Measurements from ENCODE around the gene DACT2. TPM values are rescaled to one million over a fixed set of nuclear protein-coding genes. Genes with fewer than 3 reads are reported as not detected.

The DACT2 gene
- total RNA-seq, 1 experiment from 2014 or later, result 4.9 TPM

GRCh38 chr6:168345896-168346754 is 26.5 kb upstream of the DACT2 start:
- Mint-ChIP-seq H3K27me3 (ENCODE audit: low read depth) (no peaks in the 10 kb centered on the region; the same call in 1 of the 2 replicates), H3K4me3 (no peak overlapping the region), H3K27ac (no peak overlapping the region), H3K4me1 (peaks cover 7% of the 10 kb centered on the region), H3K9me3 (peaks cover 7% of the 10 kb centered on the region; the same call in 1 of the 2 replicates), H3K36me3 (no peaks in the 10 kb centered on the region)
- ATAC-seq (no peak), DNase-seq (ENCODE audit: low spot score) (no peak)
- TF ChIP-seq NFYB (CRISPR knock-in tag; conservative IDR thresholded peaks at IDR 0.05; ENCODE audit: low read depth) (no peak), TEAD4 (CRISPR knock-in tag; IDR thresholded peaks at IDR 0.05) (no peak), ELF4 (CRISPR knock-in tag; IDR thresholded peaks at IDR 0.05; ENCODE audit: low read depth) (no peak), NR1H2 (CRISPR knock-in tag; IDR thresholded peaks at IDR 0.05) (no peak)
- TF ChIP-seq, protein P1, sequence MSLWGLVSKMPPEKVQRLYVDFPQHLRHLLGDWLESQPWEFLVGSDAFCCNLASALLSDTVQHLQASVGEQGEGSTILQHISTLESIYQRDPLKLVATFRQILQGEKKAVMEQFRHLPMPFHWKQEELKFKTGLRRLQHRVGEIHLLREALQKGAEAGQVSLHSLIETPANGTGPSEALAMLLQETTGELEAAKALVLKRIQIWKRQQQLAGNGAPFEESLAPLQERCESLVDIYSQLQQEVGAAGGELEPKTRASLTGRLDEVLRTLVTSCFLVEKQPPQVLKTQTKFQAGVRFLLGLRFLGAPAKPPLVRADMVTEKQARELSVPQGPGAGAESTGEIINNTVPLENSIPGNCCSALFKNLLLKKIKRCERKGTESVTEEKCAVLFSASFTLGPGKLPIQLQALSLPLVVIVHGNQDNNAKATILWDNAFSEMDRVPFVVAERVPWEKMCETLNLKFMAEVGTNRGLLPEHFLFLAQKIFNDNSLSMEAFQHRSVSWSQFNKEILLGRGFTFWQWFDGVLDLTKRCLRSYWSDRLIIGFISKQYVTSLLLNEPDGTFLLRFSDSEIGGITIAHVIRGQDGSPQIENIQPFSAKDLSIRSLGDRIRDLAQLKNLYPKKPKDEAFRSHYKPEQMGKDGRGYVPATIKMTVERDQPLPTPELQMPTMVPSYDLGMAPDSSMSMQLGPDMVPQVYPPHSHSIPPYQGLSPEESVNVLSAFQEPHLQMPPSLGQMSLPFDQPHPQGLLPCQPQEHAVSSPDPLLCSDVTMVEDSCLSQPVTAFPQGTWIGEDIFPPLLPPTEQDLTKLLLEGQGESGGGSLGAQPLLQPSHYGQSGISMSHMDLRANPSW (CRISPR knock-in tag; conservative IDR thresholded peaks at IDR 0.05; ENCODE audit: low read depth), result no peak
- TF ChIP-seq, protein P2, sequence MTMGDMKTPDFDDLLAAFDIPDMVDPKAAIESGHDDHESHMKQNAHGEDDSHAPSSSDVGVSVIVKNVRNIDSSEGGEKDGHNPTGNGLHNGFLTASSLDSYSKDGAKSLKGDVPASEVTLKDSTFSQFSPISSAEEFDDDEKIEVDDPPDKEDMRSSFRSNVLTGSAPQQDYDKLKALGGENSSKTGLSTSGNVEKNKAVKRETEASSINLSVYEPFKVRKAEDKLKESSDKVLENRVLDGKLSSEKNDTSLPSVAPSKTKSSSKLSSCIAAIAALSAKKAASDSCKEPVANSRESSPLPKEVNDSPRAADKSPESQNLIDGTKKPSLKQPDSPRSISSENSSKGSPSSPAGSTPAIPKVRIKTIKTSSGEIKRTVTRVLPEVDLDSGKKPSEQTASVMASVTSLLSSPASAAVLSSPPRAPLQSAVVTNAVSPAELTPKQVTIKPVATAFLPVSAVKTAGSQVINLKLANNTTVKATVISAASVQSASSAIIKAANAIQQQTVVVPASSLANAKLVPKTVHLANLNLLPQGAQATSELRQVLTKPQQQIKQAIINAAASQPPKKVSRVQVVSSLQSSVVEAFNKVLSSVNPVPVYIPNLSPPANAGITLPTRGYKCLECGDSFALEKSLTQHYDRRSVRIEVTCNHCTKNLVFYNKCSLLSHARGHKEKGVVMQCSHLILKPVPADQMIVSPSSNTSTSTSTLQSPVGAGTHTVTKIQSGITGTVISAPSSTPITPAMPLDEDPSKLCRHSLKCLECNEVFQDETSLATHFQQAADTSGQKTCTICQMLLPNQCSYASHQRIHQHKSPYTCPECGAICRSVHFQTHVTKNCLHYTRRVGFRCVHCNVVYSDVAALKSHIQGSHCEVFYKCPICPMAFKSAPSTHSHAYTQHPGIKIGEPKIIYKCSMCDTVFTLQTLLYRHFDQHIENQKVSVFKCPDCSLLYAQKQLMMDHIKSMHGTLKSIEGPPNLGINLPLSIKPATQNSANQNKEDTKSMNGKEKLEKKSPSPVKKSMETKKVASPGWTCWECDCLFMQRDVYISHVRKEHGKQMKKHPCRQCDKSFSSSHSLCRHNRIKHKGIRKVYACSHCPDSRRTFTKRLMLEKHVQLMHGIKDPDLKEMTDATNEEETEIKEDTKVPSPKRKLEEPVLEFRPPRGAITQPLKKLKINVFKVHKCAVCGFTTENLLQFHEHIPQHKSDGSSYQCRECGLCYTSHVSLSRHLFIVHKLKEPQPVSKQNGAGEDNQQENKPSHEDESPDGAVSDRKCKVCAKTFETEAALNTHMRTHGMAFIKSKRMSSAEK (CRISPR knock-in tag; IDR thresholded peaks at IDR 0.05; ENCODE audit: borderline replicate concordance), result no peak
- CTCF ChIA-PET, result no interaction called here
- POLR2A ChIA-PET, result interaction anchor here (0.6 kb wide), 1 partner anchor 194 kb away, joined by 3 read pairs; no protein-coding TSS in a partner anchor

DNA sequence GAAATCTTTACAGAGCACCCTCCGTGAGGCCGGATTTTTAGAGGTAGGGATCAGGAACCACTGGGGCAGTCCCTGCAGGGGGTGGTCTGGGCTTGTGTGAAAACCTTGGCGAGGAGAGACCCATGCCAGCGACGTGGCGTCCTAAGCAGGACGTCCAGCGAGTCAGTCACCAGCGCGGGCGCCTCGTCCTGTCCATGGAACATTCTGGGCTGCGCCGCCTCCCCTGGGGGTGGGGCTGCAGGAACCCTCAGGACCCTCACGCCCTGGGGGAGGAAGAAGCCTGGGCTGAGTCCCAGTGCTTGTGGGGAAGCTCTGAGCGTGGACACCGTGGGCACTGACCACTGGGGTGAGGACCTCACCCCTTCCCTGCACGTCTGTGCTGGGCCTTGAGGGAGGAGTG is 25.7 kb upstream of the DACT2 start:
- H3K27ac Mint-ChIP-seq, result peak overlapping the region; percentile 20; the same call in 1 of the 2 replicates
- DNase-seq (ENCODE audit: low spot score) (no peak), ATAC-seq (no peak)
- no peaks in the 10 kb centered on the region; the same call in 1 of the 2 replicates for H3K27me3 Mint-ChIP-seq (ENCODE audit: low read depth)
- H3K4me1 Mint-ChIP-seq, result peaks cover 7% of the 10 kb centered on the region
- POLR2A ChIA-PET, result interaction anchor here (0.6 kb wide), 1 partner anchor 193 kb away, joined by 3 read pairs; no protein-coding TSS in a partner anchor
- H3K36me3 Mint-ChIP-seq, result no peaks in the 10 kb centered on the region
- no peaks in the 10 kb centered on the region for H3K9me3 Mint-ChIP-seq
- H3K4me3 Mint-ChIP-seq, result no peak overlapping the region
- CTCF ChIA-PET, result no interaction called here
- TF ChIP-seq RORB (CRISPR knock-in tag; IDR thresholded peaks at IDR 0.05), result no peak
- TF ChIP-seq ZNF281 (CRISPR knock-in tag; IDR thresholded peaks at IDR 0.05), result no peak
- no peak for TF ChIP-seq ZNF396 (CRISPR knock-in tag; IDR thresholded peaks at IDR 0.05; ENCODE audit: borderline replicate concordance)
- TF ChIP-seq TEAD1 (CRISPR knock-in tag; IDR thresholded peaks at IDR 0.05), result no peak
- TF ChIP-seq MYBL2 (CRISPR knock-in tag; IDR thresholded peaks at IDR 0.05), result no peak
- TF ChIP-seq CBFB (CRISPR knock-in tag; IDR thresholded peaks at IDR 0.05; ENCODE audit: low read depth), result no peak
- TF ChIP-seq, protein P3, sequence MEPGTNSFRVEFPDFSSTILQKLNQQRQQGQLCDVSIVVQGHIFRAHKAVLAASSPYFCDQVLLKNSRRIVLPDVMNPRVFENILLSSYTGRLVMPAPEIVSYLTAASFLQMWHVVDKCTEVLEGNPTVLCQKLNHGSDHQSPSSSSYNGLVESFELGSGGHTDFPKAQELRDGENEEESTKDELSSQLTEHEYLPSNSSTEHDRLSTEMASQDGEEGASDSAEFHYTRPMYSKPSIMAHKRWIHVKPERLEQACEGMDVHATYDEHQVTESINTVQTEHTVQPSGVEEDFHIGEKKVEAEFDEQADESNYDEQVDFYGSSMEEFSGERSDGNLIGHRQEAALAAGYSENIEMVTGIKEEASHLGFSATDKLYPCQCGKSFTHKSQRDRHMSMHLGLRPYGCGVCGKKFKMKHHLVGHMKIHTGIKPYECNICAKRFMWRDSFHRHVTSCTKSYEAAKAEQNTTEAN (CRISPR knock-in tag; IDR thresholded peaks at IDR 0.05), result no peak
- no peak for TF ChIP-seq ZNF219 (CRISPR knock-in tag; IDR thresholded peaks at IDR 0.05; ENCODE audit: borderline replicate concordance)
- TF ChIP-seq IRF2 (CRISPR knock-in tag; IDR thresholded peaks at IDR 0.05; ENCODE audit: borderline replicate concordance, low read depth), result no peak
- TF ChIP-seq, protein P4, sequence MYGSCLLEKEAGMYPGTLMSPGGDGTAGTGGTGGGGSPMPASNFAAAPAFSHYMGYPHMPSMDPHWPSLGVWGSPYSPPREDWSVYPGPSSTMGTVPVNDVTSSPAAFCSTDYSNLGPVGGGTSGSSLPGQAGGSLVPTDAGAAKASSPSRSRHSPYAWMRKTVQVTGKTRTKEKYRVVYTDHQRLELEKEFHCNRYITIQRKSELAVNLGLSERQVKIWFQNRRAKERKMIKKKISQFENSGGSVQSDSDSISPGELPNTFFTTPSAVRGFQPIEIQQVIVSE (CRISPR knock-in tag; IDR thresholded peaks at IDR 0.05; ENCODE audit: borderline replicate concordance), result no peak
- TF ChIP-seq MLX (CRISPR knock-in tag; IDR thresholded peaks at IDR 0.05), result no peak
- TF ChIP-seq, protein P1 (CRISPR knock-in tag; conservative IDR thresholded peaks at IDR 0.05; ENCODE audit: low read depth), result no peak
